Natural killer cell (primary cell): ENCODE results near the gene CCDC172. TPM values are rescaled to one million over a fixed set of nuclear protein-coding genes. Genes with fewer than 3 reads are reported as not detected.

Experiments
- ATAC-seq, 3 donors: fragments of 150-1000 bp in 2 of 3; fragments of 200-7000 bp in 1 of 3; cut with Tn5 transposase; 1 replicate in 1 of 3; 2 replicates in 2 of 3; pipeline ENCODE4 v1.10.0; 2021; ENCODE audit warnings: mild to moderate bottlenecking in 2 of 3, moderate library complexity in 2 of 3
- DNase-seq, 2 donors: peaks; one replicate each; pipeline versions ENCODE4 v3.0.0 to v3.0.0-alpha.2; 2013 to 2021; ENCODE audit warnings: mixed read lengths in 1 of 2
- H3K27ac ChIP-seq: one replicate; pipeline ENCODE4 v1.5.1; 2013; ENCODE audit warnings: mild to moderate bottlenecking, low read length
- H3K27me3 ChIP-seq: one replicate; pipeline ENCODE4 v1.6.1; 2013; ENCODE audit warnings: low read length; ENCODE audit not compliant: control insufficient read depth, insufficient read depth
- H3K36me3 ChIP-seq: one replicate; pipeline ENCODE4 v1.6.1; 2013; ENCODE audit warnings: low read length; ENCODE audit not compliant: control insufficient read depth, insufficient read depth
- H3K4me1 ChIP-seq: one replicate; pipeline ENCODE4 v1.6.1; 2013; ENCODE audit warnings: low read length; ENCODE audit not compliant: control insufficient read depth, insufficient read depth
- H3K4me3 ChIP-seq: one replicate; pipeline ENCODE4 v1.5.1; 2013; ENCODE audit warnings: low read length
- H3K9me3 ChIP-seq: one replicate; pipeline ENCODE4 v1.6.1; 2013; ENCODE audit warnings: low read length; ENCODE audit not compliant: control insufficient read depth, insufficient read depth
- H3K27ac Mint-ChIP-seq, 2 donors: one replicate each; pipeline ENCODE4 v1.8.0; 2022; ENCODE audit warnings: mild to moderate bottlenecking in 2 of 2, mixed read lengths in 2 of 2, moderate library complexity in 1 of 2
- H3K27me3 Mint-ChIP-seq, 2 donors: one replicate each; pipeline ENCODE4 v1.8.0; 2022; ENCODE audit warnings: low read depth in 2 of 2, mixed read lengths in 2 of 2
- H3K36me3 Mint-ChIP-seq: one replicate; pipeline ENCODE4 v1.8.0; 2022; ENCODE audit warnings: mixed read lengths
- H3K4me1 Mint-ChIP-seq, 2 donors: one replicate each; pipeline ENCODE4 v1.8.0; 2022; ENCODE audit warnings: mixed read lengths in 2 of 2
- H3K4me3 Mint-ChIP-seq: one replicate; pipeline ENCODE4 v1.8.0; 2022; ENCODE audit warnings: mild to moderate bottlenecking, moderate library complexity, mixed read lengths
- H3K9me3 Mint-ChIP-seq, 2 donors: one replicate each; pipeline ENCODE4 v1.8.0; 2022; ENCODE audit warnings: mixed read lengths in 2 of 2
- CTCF ChIP-seq: fragments of 200-600 bp; IDR thresholded peaks from one replicate; pipeline ENCODE4 v1.8.0; 2022; ENCODE audit warnings: antibody characterized with exemption
- WGBS: methylation state at CpG from one replicate; pipeline ENCODE4 v1.1.7; 2013; ENCODE audit warnings: missing lambda C conversion rate; ENCODE audit not compliant: insufficient coverage; 5-methylcytosine and 5-hydroxymethylcytosine counted together
- intact Hi-C: fragments of 100-400 bp; cut with micrococcal nuclease; formaldehyde crosslinking; loops from one replicate; pipeline ENCODE4 v1.14.2; 2022
- total RNA-seq, 4 donors: library from RNA; stranded (reverse); fragments of 120-200 nt in 1 of 4; gene quantifications; one replicate each; pipeline versions ENCODE4 v1.2.3 to v1.2.4, GENCODE V29; 2013 to 2022

Gene CCDC172
- total RNA-seq, 3 donors from 2014 or later (not counting 1 experiment from before 2014, with no cell fraction given), result not detected

- Mint-ChIP-seq H3K27me3 (peaks cover 0 to 2% of the 10 kb centered on the region in 2 donors), H3K4me3 (no peak overlapping the region), H3K27ac (no peak overlapping the region), H3K4me1 (no peaks in the 10 kb centered on the region), H3K36me3 (no peaks in the 10 kb centered on the region), H3K9me3 (peaks cover 3 to 7% of the 10 kb centered on the region in 2 donors)
- 83% methylated on average over 3 of the region's 3 CpGs for WGBS
- H3K9me3 ChIP-seq, result no peaks in the 10 kb centered on the region
- TF ChIP-seq CTCF, result no peak
- H3K27ac ChIP-seq, result no peak overlapping the region
- H3K36me3 ChIP-seq, result no peaks in the 10 kb centered on the region
- intact Hi-C loops, result no loop called here
- H3K4me1 ChIP-seq, result no peaks in the 10 kb centered on the region
- DNase-seq (no peak), ATAC-seq (no peak)
- no peaks in the 10 kb centered on the region for H3K27me3 ChIP-seq
- H3K4me3 ChIP-seq, result no peak overlapping the region
These were observed 25.7 kb upstream of the CCDC172 start for GRCh38 chr10:116298586-116298985.

GRCh38 chr10:116300542-116300941, 23.7 kb upstream of the CCDC172 start:
- DNase-seq (no peak), ATAC-seq (no peak)
- H3K27me3 Mint-ChIP-seq, result peaks cover 0 to 2% of the 10 kb centered on the region in 2 donors
- H3K27ac Mint-ChIP-seq, result no peak overlapping the region
- no peaks in the 10 kb centered on the region for H3K36me3 Mint-ChIP-seq
- Histone ChIP-seq H3K27ac (no peak overlapping the region), H3K4me1 (no peaks in the 10 kb centered on the region), H3K36me3 (no peaks in the 10 kb centered on the region), H3K9me3 (no peaks in the 10 kb centered on the region), H3K4me3 (no peak overlapping the region), H3K27me3 (no peaks in the 10 kb centered on the region)
- no peak for TF ChIP-seq CTCF
- 94% methylated on average over 1 of the region's 1 CpG for WGBS
- intact Hi-C loops, result no loop called here
- no peak overlapping the region for H3K4me3 Mint-ChIP-seq
- H3K9me3 Mint-ChIP-seq, result peaks cover 3 to 7% of the 10 kb centered on the region in 2 donors
- no peaks in the 10 kb centered on the region for H3K4me1 Mint-ChIP-seq

- H3K4me3 Mint-ChIP-seq, result no peak overlapping the region
- H3K9me3 Mint-ChIP-seq, result peaks cover 2 to 7% of the 10 kb centered on the region in 2 donors
- no peaks in the 10 kb centered on the region for H3K4me1 Mint-ChIP-seq
- no peaks in the 10 kb centered on the region for H3K4me1 ChIP-seq
- H3K27me3 Mint-ChIP-seq, result peaks cover 0 to 2% of the 10 kb centered on the region in 2 donors
- WGBS, result 33% methylated on average over 1 of the region's 1 CpG
- H3K27ac Mint-ChIP-seq, result no peak overlapping the region
- no peaks in the 10 kb centered on the region for H3K36me3 ChIP-seq
- no peak for DNase-seq
- intact Hi-C loops, result no loop called here
- no peaks in the 10 kb centered on the region for H3K27me3 ChIP-seq
- no peak for ATAC-seq
- no peaks in the 10 kb centered on the region for H3K36me3 Mint-ChIP-seq
- no peaks in the 10 kb centered on the region for H3K9me3 ChIP-seq
- no peak for TF ChIP-seq CTCF
- H3K4me3 ChIP-seq, result no peak overlapping the region
- H3K27ac ChIP-seq, result no peak overlapping the region
These were observed 19.3 kb upstream of the CCDC172 start for GRCh38 chr10:116304923-116305322.

GRCh38 chr10:116306847-116307246, 17.4 kb upstream of the CCDC172 start:
- Histone ChIP-seq H3K36me3 (no peaks in the 10 kb centered on the region), H3K9me3 (no peaks in the 10 kb centered on the region), H3K4me1 (no peaks in the 10 kb centered on the region), H3K27ac (no peak overlapping the region), H3K27me3 (no peaks in the 10 kb centered on the region), H3K4me3 (no peak overlapping the region)
- no peaks in the 10 kb centered on the region for H3K36me3 Mint-ChIP-seq
- intact Hi-C loops, result no loop called here
- TF ChIP-seq CTCF, result no peak
- peaks cover 2 to 7% of the 10 kb centered on the region in 2 donors for H3K9me3 Mint-ChIP-seq
- H3K4me1 Mint-ChIP-seq, result no peaks in the 10 kb centered on the region
- whole genome bisulfite sequencing, result no CpG with 5 or more reads among the region's 2 CpGs
- ATAC-seq (no peak), DNase-seq (no peak)
- H3K4me3 Mint-ChIP-seq, result no peak overlapping the region
- no peak overlapping the region for H3K27ac Mint-ChIP-seq
- H3K27me3 Mint-ChIP-seq, result no peaks in the 10 kb centered on the region
